Liver (tissue), 3 donors: ENCODE data around the gene TNS1.

Experiments used
- ATF3 ChIP-seq: IDR thresholded peaks from 2 replicates; pipeline ENCODE4 v1.6.1; 2016; ENCODE audit warnings: antibody characterized with exemption
- CTCF ChIP-seq: fragments of 150-350 bp; IDR thresholded peaks from 2 replicates; pipeline ENCODE4 v1.5.1; 2017; ENCODE audit warnings: improper control_type of control experiment, low read depth, low read length; ENCODE audit not compliant: missing input control
- EGR1 ChIP-seq, 2 donors: IDR thresholded peaks; 2 replicates each; pipeline ENCODE4 v1.6.1; 2016 to 2018; ENCODE audit warnings: antibody characterized with exemption in 2 of 2, low read depth in 2 of 2
- GABPA ChIP-seq, 2 donors: IDR thresholded peaks in 1 of 2; conservative IDR thresholded peaks in 1 of 2; 2 replicates each; pipeline ENCODE4 v1.6.1; 2016; ENCODE audit warnings: antibody characterized with exemption in 2 of 2, mild to moderate bottlenecking in 1 of 2, moderate library complexity in 1 of 2
- RAD21 ChIP-seq, 2 donors: IDR thresholded peaks; 2 replicates each; pipeline ENCODE4 v1.6.1; 2016; ENCODE audit warnings: antibody characterized with exemption in 2 of 2, mild to moderate bottlenecking in 2 of 2
- REST ChIP-seq: IDR thresholded peaks from 2 replicates; pipeline ENCODE4 v1.6.1; 2016; ENCODE audit warnings: antibody characterized with exemption, mild to moderate bottlenecking
- RXRA ChIP-seq, 2 donors: IDR thresholded peaks; 2 replicates each; pipeline ENCODE4 v1.6.1; 2017 to 2018; ENCODE audit warnings: antibody characterized with exemption in 2 of 2, mild to moderate bottlenecking in 1 of 2
- SP1 ChIP-seq: IDR thresholded peaks from 2 replicates; pipeline ENCODE4 v1.6.1; 2018; ENCODE audit warnings: antibody characterized with exemption, mild to moderate bottlenecking
- TAF1 ChIP-seq: conservative IDR thresholded peaks from 2 replicates; pipeline ENCODE4 v1.6.1; 2016; ENCODE audit warnings: antibody characterized with exemption, mild to moderate bottlenecking
- YY1 ChIP-seq: IDR thresholded peaks from 2 replicates; pipeline ENCODE4 v1.6.1; 2016; ENCODE audit warnings: antibody characterized with exemption, mild to moderate bottlenecking
- ZBTB33 ChIP-seq: IDR thresholded peaks from 2 replicates; pipeline ENCODE4 v1.6.1; 2016; ENCODE audit warnings: antibody characterized with exemption
- donor health status: healthy.
- donor health status: healthy.

- TF ChIP-seq CTCF (no peak), REST (no peak), RXRA (IDR thresholded peaks at IDR 0.05) (no peak), YY1 (no peak), RAD21 (IDR thresholded peaks at IDR 0.05) (no peak), ATF3 (no peak), EGR1 (IDR thresholded peaks at IDR 0.05; ENCODE audit: low read depth in 2 of 2) (no peak), ZBTB33 (no peak), GABPA (IDR thresholded peaks at IDR 0.05 in 1 of 2, conservative IDR thresholded peaks at IDR 0.05 in 1 of 2) (no peak), TAF1 (no peak), SP1 (no peak)
Observed at GRCh38 chr2:217976301-217976700, 26.5 kb downstream of the TNS1 start.
